GM06990 (cell line): Measurements from ENCODE around the gene ANKRD44.

ENCODE experiments used
- DNase-seq: peaks from one replicate; pipeline ENCODE4 v3.0.0-alpha.2; 2011; ENCODE audit not compliant: insufficient read length; ENCODE audit errors: extremely low read depth
- H3K27me3 ChIP-seq: replicated peaks from 2 replicates; pipeline ENCODE4 v1.6.0; 2011; ENCODE audit warnings: low read length; ENCODE audit not compliant: control insufficient read depth, insufficient read depth
- H3K36me3 ChIP-seq: 2 replicates; pipeline ENCODE4 v1.5.1; 2011; ENCODE audit warnings: low read length; ENCODE audit not compliant: control insufficient read depth, insufficient read depth
- H3K4me3 ChIP-seq: replicated peaks from 2 replicates; pipeline ENCODE4 v1.5.1; 2011; ENCODE audit warnings: low read depth, mild to moderate bottlenecking, control low read depth, low read length
- TF ChIP-seq, protein P1 (sequence below): IDR thresholded peaks from 2 replicates; pipeline ENCODE4 v1.5.1; 2011; ENCODE audit warnings: low read length, control low read depth, mild to moderate bottlenecking, inconsistent platforms; ENCODE audit not compliant: insufficient read depth, poor library complexity, severe bottlenecking

Gene ANKRD44

DNA sequence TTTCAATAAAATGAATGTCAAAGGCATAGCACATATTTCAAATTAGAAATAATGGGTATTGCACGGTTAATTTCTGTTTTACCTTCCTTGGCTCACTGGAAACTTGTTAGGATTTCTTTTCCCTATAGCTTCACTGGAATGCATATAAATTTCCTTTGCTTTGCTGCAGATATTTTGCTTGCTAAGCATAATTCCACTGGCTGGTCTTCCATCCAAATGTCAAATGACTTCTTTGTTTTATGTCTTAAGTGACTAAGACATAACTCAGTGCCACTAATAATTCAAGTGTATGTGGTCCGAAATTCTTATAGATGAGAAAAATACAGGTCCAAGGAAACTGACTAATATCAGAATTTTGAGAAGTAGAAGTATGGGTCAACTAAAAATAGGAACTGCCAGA, 201.3 kb downstream of the ANKRD44 start:
- H3K4me3 ChIP-seq = no peak overlapping the region
- TF ChIP-seq, protein P1, sequence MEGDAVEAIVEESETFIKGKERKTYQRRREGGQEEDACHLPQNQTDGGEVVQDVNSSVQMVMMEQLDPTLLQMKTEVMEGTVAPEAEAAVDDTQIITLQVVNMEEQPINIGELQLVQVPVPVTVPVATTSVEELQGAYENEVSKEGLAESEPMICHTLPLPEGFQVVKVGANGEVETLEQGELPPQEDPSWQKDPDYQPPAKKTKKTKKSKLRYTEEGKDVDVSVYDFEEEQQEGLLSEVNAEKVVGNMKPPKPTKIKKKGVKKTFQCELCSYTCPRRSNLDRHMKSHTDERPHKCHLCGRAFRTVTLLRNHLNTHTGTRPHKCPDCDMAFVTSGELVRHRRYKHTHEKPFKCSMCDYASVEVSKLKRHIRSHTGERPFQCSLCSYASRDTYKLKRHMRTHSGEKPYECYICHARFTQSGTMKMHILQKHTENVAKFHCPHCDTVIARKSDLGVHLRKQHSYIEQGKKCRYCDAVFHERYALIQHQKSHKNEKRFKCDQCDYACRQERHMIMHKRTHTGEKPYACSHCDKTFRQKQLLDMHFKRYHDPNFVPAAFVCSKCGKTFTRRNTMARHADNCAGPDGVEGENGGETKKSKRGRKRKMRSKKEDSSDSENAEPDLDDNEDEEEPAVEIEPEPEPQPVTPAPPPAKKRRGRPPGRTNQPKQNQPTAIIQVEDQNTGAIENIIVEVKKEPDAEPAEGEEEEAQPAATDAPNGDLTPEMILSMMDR = no peak

DNA sequence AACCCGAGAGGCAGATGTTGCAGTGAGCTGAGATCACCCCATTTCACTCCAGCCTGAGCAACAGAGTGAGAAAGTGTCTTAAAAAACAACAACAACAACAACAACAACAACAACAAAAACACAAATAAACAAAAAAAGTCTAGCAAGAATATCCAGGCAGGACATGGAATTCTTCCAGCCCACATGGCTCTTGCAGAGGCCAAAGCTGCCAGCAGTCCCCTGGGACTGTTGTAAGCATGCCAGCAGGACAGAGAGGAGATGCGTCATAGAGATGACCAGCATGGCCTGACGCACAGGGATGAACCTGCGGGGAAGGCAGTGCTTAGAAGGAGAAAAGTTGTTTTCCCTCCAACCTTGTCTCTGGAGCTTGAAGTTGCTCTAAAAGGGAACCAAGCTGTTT, 201.8 kb downstream of the ANKRD44 start:
- H3K4me3 ChIP-seq = no peak overlapping the region
- H3K27me3 ChIP-seq = no peaks in the 10 kb centered on the region
- peaks cover 2% of the 10 kb centered on the region for H3K36me3 ChIP-seq
- DNase-seq = no peak
- TF ChIP-seq, protein P1 = no peak

More for the DNA sequence above, 201.3 kb downstream of the ANKRD44 start:
- Histone ChIP-seq H3K27me3 (no peaks in the 10 kb centered on the region), H3K36me3 (peaks cover 2% of the 10 kb centered on the region)
- no peak for DNase-seq

DNA sequence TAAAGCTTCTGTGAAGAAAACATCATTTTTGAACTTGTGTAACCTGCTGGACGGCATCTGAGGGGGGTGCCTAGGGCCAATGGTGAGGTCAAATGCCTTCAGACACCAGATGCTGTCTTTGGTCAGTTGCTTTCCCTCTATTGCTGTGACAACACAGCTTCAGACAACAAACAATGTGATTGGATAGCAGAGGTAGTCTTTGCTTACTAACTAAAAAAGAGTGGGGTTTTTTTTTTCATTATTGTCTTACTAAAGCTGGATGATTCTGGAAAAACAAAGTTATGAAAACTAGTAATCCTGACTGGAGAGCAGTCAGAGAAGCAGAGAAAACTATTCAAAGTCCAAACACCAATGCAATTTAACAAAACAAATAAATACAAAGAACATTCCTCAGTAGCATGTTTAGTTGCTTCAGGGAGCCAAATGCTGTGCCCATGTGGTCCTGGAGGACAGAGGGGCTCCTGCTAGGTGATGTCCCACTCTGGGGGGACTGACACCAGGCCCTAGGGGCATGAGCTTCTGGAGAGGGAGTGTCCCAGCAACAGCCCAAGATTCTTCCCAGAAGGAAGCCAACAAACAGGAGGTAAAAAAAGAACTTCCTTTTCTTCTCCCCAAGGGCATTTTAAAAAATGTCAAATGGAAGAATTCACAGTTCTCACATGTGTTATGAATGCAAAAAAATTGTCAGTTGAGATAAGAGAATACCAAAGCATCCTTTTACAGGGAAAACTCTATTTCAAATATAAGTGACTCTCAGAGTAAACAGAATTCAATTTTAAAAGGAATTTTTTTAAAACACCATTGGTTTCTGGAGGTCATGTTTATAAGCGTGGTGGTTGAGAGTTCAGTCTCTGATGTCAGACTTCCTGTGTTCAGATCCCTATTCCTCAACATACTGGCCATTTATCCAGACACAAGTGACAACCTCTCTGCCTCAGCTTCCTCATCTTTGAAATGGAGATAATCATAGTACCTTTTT, 203.0 kb downstream of the ANKRD44 start:
- TF ChIP-seq, protein P1 = no peak
- DNase-seq = no peak
- peaks cover 2% of the 10 kb centered on the region for H3K36me3 ChIP-seq
- no peak overlapping the region for H3K4me3 ChIP-seq
- H3K27me3 ChIP-seq = no peaks in the 10 kb centered on the region

DNA sequence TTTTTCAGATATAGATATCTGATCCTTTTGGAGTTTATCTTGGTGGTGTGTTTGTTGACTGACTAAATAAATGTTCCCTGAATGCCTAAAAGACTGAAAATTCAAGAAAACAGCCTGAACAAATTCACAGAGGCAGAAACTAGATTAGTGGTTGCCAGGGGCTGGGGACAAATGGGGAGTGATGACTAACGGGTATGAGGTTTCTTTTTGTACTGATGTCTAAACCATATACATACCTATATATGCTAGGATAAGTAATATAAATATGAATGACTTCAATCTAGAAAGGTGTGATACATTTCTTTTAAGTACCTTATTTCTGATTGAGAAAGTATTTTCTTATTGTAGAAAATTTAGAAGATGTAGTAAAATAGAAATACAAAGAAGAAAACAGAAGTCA, 207.2 kb downstream of the ANKRD44 start:
- TF ChIP-seq, protein P1 = no peak
- Histone ChIP-seq H3K36me3 (peaks cover 3% of the 10 kb centered on the region), H3K27me3 (no peaks in the 10 kb centered on the region), H3K4me3 (no peak overlapping the region)
- DNase-seq = no peak

DNA sequence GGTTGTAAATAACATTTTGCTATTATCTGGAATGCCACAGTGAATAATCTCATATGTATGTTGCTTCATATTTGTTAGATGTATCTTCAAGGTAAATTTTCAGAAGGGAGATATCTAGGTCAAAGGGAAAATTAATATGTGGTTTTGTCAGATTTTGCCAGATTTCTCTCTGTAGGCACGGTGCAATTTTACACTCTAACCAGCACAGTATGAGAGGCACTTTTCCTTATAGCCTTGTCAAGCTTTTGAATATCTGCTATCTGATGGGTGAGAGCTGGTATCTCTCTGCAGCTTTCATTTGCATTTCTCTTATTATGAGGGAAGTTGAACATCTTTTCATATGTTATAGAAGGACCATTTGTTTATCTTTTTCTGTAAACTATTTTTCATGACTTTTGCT, 208.3 kb downstream of the ANKRD44 start:
- TF ChIP-seq, protein P1 = no peak
- Histone ChIP-seq H3K4me3 (no peak overlapping the region), H3K36me3 (peaks cover 3% of the 10 kb centered on the region), H3K27me3 (no peaks in the 10 kb centered on the region)
- DNase-seq = no peak

DNA sequence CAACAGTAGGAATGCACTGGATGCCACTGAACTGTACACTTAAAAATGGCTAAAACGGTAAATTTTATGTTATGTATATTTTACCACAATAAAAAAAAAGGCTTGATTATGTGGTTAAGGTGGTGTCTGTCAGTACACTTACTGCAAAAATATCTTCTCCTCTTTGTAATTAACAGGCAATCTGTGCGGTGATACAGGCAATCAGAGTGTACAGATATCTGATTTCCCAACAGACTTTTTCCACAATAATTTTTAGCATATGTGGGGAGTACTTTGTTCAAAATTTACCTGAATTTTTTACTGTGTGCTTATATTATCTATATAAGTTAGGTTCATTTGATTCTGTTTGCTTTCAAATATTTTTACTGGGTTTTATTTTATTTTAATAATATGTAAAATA, 209.1 kb downstream of the ANKRD44 start:
- TF ChIP-seq, protein P1 = no peak
- no peak for DNase-seq
- Histone ChIP-seq H3K27me3 (no peaks in the 10 kb centered on the region), H3K4me3 (no peak overlapping the region), H3K36me3 (peaks cover 3% of the 10 kb centered on the region)
